Parathyroid adenoma (tissue), 2 donors: ENCODE data around the gene TMEM69.
"Not testable (repeated sequence)": the region's sequence is repeated elsewhere in the genome, so short reads cannot be mapped to it uniquely, and the experiment has no call there.

ENCODE experiments used
- H2AFZ ChIP-seq: fragments of 300-600 bp; sonication (generic); one replicate; pipeline ENCODE4 v1.7.0; 2017; ENCODE audit warnings: antibody characterized with exemption, mild to moderate bottlenecking
- H3K27ac ChIP-seq: fragments of 300-600 bp; sonication (generic); one replicate; pipeline ENCODE4 v1.7.0; 2017
- H3K27me3 ChIP-seq: fragments of 300-600 bp; sonication (generic); one replicate; pipeline ENCODE4 v1.7.0; 2017; ENCODE audit warnings: low read length; ENCODE audit not compliant: control insufficient read depth, insufficient read depth
- H3K36me3 ChIP-seq: fragments of 300-600 bp; sonication (generic); one replicate; pipeline ENCODE4 v1.7.0; 2017; ENCODE audit warnings: low read length; ENCODE audit not compliant: control insufficient read depth, insufficient read depth
- H3K4me1 ChIP-seq: fragments of 300-600 bp; sonication (generic); one replicate; pipeline ENCODE4 v1.7.0; 2017; ENCODE audit warnings: control low read depth
- H3K4me2 ChIP-seq: fragments of 300-600 bp; sonication (generic); one replicate; pipeline ENCODE4 v1.7.0; 2017; ENCODE audit warnings: low read length
- H3K4me3 ChIP-seq: fragments of 300-600 bp; sonication (generic); one replicate; pipeline ENCODE4 v1.7.0; 2017; ENCODE audit warnings: low read depth, low read length
- H3K79me2 ChIP-seq: fragments of 300-600 bp; sonication (generic); one replicate; pipeline ENCODE4 v1.7.0; 2017; ENCODE audit warnings: control low read depth
- H3K9ac ChIP-seq: fragments of 300-600 bp; sonication (generic); one replicate; pipeline ENCODE4 v1.7.0; 2017; ENCODE audit warnings: mild to moderate bottlenecking
- H3K9me3 ChIP-seq: fragments of 300-600 bp; sonication (generic); one replicate; pipeline ENCODE4 v1.7.0; 2017; ENCODE audit warnings: low read length; ENCODE audit not compliant: control insufficient read depth
- CTCF ChIP-seq: fragments of 300-600 bp; sonication (generic); IDR thresholded peaks from one replicate; pipeline ENCODE4 v1.7.0; 2017; ENCODE audit warnings: antibody characterized with exemption, mild to moderate bottlenecking
- donor health status: primary hyperparathyroidism.

TMEM69 gene

GRCh38 chr1:45685308-45686014 lies 2.5 kb upstream of the TMEM69 start:
- Histone ChIP-seq H3K4me1 (peaks cover 3% of the 10 kb centered on the region), H3K79me2 (peaks cover 4% of the 10 kb centered on the region), H3K4me3 (peak overlapping the region; percentile 99), H3K36me3 (no peaks in the 10 kb centered on the region), H3K9me3 (no peaks in the 10 kb centered on the region), H3K27me3 (no peaks in the 10 kb centered on the region), H3K4me2 (peak overlapping the region; percentile 98), H2AFZ (peak overlapping the region; percentile 95), H3K27ac (peak overlapping the region; percentile 95), H3K9ac (no peak overlapping the region)
- TF ChIP-seq CTCF: no peak

- Histone ChIP-seq H3K36me3 (no peaks in the 10 kb centered on the region), H3K9ac (peak overlapping the region; percentile 53), H3K27ac (peak overlapping the region; percentile 95), H3K4me1 (peaks cover 3% of the 10 kb centered on the region), H2AFZ (peak overlapping the region; percentile 95), H3K79me2 (peaks cover 4% of the 10 kb centered on the region), H3K27me3 (no peaks in the 10 kb centered on the region), H3K9me3 (no peaks in the 10 kb centered on the region), H3K4me3 (peak overlapping the region; percentile 99), H3K4me2 (peak overlapping the region; percentile 98)
- no peak for TF ChIP-seq CTCF
These were observed 2.0 kb upstream of the TMEM69 start for GRCh38 chr1:45686015-45686287.

- H3K79me2 ChIP-seq: peaks cover 4% of the 10 kb centered on the region
- no peaks in the 10 kb centered on the region for H3K36me3 ChIP-seq
- peak within 1 kb of the TSS; percentile 98 for H3K4me2 ChIP-seq
- H2AFZ ChIP-seq: peak within 1 kb of the TSS; percentile 95
- H3K4me1 ChIP-seq: peaks cover under 1% of the 10 kb centered on the region
- H3K27me3 ChIP-seq: no peaks in the 10 kb centered on the region
- peak within 1 kb of the TSS; percentile 53 for H3K9ac ChIP-seq
- H3K4me3 ChIP-seq: peak within 1 kb of the TSS; percentile 99
- peak within 1 kb of the TSS; percentile 95 for H3K27ac ChIP-seq
- no peaks in the 10 kb centered on the region for H3K9me3 ChIP-seq
- TF ChIP-seq CTCF: no peak
These were observed 1.5 kb upstream of the TMEM69 start, which contains the start of gene GPBP1L1 for GRCh38 chr1:45686288-45687013. GPBP1L1 (minus strand) TSS chr1:45686533; CDS start chr1:45659087, 27,446 bp downstream.

GRCh38 chr1:45687014-45687753 lies 797 bp upstream of the TMEM69 start:
- H3K4me1 ChIP-seq: no peaks in the 10 kb centered on the region
- no peaks in the 10 kb centered on the region for H3K9me3 ChIP-seq
- H3K36me3 ChIP-seq: no peaks in the 10 kb centered on the region
- H2AFZ ChIP-seq: peak overlapping the region; percentile 95
- H3K9ac ChIP-seq: no peak overlapping the region
- H3K79me2 ChIP-seq: peaks cover 4% of the 10 kb centered on the region
- no peaks in the 10 kb centered on the region for H3K27me3 ChIP-seq
- TF ChIP-seq CTCF: no peak
- peak overlapping the region; percentile 95 for H3K27ac ChIP-seq
- peak overlapping the region; percentile 99 for H3K4me3 ChIP-seq
- peak overlapping the region; percentile 98 for H3K4me2 ChIP-seq

- H3K9me3 ChIP-seq, H3K4me2 ChIP-seq, H2AFZ ChIP-seq, H3K4me3 ChIP-seq, H3K79me2 ChIP-seq, H3K36me3 ChIP-seq, H3K27ac ChIP-seq, H3K9ac ChIP-seq, H3K27me3 ChIP-seq, H3K4me1 ChIP-seq: not testable (repeated sequence)
These were observed 5.8 kb downstream of the TMEM69 start for GRCh38 chr1:45693811-45694210.
